Glutamatergic neuron (in vitro differentiated cells): ENCODE results near the gene ELL2. TPM values are rescaled to one million over a fixed set of nuclear protein-coding genes. Genes with fewer than 3 reads are reported as not detected.

Source experiments
- DNase-seq: peaks from one replicate; pipeline ENCODE4 v3.0.0; 2022
- H3K27ac Mint-ChIP-seq: one replicate; pipeline ENCODE4 v1.8.0; 2020; ENCODE audit warnings: mild to moderate bottlenecking, mixed read lengths, inconsistent platforms; ENCODE audit not compliant: unreplicated experiment
- H3K27me3 Mint-ChIP-seq: one replicate; pipeline ENCODE4 v1.8.0; 2020; ENCODE audit warnings: mild to moderate bottlenecking, moderate library complexity, mixed read lengths, inconsistent platforms; ENCODE audit not compliant: unreplicated experiment
- H3K36me3 Mint-ChIP-seq: one replicate; pipeline ENCODE4 v1.8.0; 2020; ENCODE audit warnings: mild to moderate bottlenecking, mixed read lengths, inconsistent platforms; ENCODE audit not compliant: unreplicated experiment
- H3K4me1 Mint-ChIP-seq: one replicate; pipeline ENCODE4 v1.8.0; 2020; ENCODE audit warnings: mild to moderate bottlenecking, low read depth, mixed read lengths, inconsistent platforms; ENCODE audit not compliant: unreplicated experiment
- H3K4me3 Mint-ChIP-seq: one replicate; pipeline ENCODE4 v1.8.0; 2020; ENCODE audit warnings: mild to moderate bottlenecking, mixed read lengths, inconsistent platforms; ENCODE audit not compliant: unreplicated experiment
- H3K9me3 Mint-ChIP-seq: one replicate; pipeline ENCODE4 v1.8.0; 2020; ENCODE audit warnings: mild to moderate bottlenecking, moderate library complexity, mixed read lengths, inconsistent platforms; ENCODE audit not compliant: unreplicated experiment
- total RNA-seq: library from RNA; stranded (reverse); fragmentation: NEBNext Ultra II Directional; extraction: Animal tissue kit (Norgen Biotek cat#: 25700); gene quantifications from one replicate; pipeline ENCODE4 v1.2.1, GENCODE V29; 2021; ENCODE audit not compliant: unreplicated experiment
- TF ChIP-seq, protein P1 (sequence below): fragments of 200-600 bp; sonication (generic); IDR thresholded peaks from one replicate; pipeline ENCODE4 v1.5.0; 2021; ENCODE audit not compliant: partially characterized antibody, unreplicated experiment

The ELL2 gene
- total RNA-seq, 1 donor from 2014 or later = 97.0 TPM

DNA sequence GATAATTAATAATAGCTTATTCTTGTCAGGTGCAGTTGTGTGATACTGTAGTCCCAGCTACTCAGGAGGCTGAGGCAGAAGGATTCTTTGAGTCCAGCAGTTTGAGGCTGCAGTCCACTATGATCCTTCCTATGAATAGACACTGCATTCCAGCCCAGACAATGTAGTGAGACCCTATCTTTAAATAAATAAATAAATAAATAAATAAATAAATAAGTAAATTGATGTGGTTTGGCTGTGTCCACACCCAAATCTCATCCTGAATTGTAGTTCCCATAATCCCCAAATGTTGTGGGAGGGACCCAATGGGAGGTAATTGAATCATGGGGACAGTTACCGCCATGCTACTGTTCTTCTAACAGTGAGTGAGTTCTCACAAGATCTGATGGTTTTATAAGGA, 5.6 kb upstream of the ELL2 start:
- Mint-ChIP-seq H3K9me3 (peaks cover 7% of the 10 kb centered on the region), H3K27ac (no peak overlapping the region), H3K27me3 (peaks cover 3% of the 10 kb centered on the region), H3K4me3 (no peak overlapping the region), H3K36me3 (no peaks in the 10 kb centered on the region), H3K4me1 (peaks cover 5% of the 10 kb centered on the region)
- TF ChIP-seq, protein P1, sequence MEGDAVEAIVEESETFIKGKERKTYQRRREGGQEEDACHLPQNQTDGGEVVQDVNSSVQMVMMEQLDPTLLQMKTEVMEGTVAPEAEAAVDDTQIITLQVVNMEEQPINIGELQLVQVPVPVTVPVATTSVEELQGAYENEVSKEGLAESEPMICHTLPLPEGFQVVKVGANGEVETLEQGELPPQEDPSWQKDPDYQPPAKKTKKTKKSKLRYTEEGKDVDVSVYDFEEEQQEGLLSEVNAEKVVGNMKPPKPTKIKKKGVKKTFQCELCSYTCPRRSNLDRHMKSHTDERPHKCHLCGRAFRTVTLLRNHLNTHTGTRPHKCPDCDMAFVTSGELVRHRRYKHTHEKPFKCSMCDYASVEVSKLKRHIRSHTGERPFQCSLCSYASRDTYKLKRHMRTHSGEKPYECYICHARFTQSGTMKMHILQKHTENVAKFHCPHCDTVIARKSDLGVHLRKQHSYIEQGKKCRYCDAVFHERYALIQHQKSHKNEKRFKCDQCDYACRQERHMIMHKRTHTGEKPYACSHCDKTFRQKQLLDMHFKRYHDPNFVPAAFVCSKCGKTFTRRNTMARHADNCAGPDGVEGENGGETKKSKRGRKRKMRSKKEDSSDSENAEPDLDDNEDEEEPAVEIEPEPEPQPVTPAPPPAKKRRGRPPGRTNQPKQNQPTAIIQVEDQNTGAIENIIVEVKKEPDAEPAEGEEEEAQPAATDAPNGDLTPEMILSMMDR = no peak
- no peak for DNase-seq

DNA sequence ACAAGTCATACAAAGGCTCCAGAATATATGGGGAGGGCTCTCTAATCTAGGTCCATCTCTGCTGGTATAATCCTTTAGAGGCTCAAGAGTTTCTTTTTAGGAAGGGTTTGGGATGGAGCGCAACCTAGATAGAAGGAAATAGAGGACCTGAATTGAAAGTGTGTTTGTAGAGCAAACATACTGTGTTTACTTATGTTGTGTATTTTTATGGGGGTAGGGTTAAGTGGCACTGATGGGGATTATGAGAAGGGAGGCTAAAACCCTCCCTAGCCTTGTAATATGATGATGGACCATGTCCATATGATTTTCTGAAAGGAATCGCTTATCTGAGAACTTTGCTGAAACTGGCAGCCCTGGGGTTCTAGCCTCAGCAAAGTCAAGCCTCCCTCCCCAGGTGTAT, 4.4 kb upstream of the ELL2 start:
- peaks cover 8% of the 10 kb centered on the region for H3K27me3 Mint-ChIP-seq
- peaks cover 8% of the 10 kb centered on the region for H3K4me1 Mint-ChIP-seq
- no peak overlapping the region for H3K27ac Mint-ChIP-seq
- no peak for DNase-seq
- TF ChIP-seq, protein P1 = no peak
- H3K9me3 Mint-ChIP-seq = peaks cover 13% of the 10 kb centered on the region
- no peak overlapping the region for H3K4me3 Mint-ChIP-seq
- no peaks in the 10 kb centered on the region for H3K36me3 Mint-ChIP-seq

DNA sequence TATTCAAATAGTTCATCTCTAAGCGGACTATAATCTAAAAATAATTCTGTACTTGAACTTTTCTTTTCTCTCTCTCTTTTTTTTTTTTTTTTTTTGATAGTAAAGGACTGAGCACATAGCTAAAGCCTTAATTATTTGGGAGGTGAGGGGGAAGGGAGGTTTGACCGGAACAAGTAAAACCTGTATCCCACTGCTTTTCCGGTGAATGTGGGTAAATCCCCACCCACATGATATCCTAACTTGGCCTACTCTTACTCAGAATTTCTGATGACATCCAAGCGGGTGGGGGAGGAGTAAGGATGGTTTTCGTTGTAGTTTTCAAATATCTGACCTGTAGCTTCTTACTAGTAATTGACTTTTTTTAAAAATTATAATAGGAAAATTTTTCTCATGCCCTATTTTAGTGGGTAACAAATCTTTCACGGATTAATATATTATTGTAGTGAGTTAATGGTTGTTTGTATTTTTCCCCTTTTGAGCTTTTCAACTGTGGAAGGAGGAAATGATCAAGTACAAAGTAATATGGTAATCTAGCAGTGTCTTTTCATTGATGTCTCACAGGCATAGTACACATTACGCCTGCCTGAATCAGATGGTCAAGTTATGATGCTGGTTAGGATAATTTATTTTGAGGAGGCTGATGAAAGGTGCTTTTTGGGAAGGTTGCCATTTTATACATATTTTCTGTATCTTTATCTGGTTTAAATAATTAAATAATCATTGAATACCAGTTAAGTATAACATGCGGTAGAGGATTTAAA, 2.2 kb upstream of the ELL2 start:
- TF ChIP-seq, protein P1 = no peak
- Mint-ChIP-seq H3K4me3 (no peak overlapping the region), H3K4me1 (peaks cover 13% of the 10 kb centered on the region), H3K36me3 (no peaks in the 10 kb centered on the region), H3K27me3 (peaks cover 19% of the 10 kb centered on the region), H3K9me3 (peaks cover 24% of the 10 kb centered on the region), H3K27ac (no peak overlapping the region)
- DNase-seq = no peak

- Mint-ChIP-seq H3K4me1 (peaks cover 18% of the 10 kb centered on the region), H3K36me3 (no peaks in the 10 kb centered on the region), H3K9me3 (peaks cover 24% of the 10 kb centered on the region), H3K27me3 (peaks cover 19% of the 10 kb centered on the region), H3K27ac (peak overlapping the region; percentile 74), H3K4me3 (peak overlapping the region; percentile 91)
- no peak for DNase-seq
- TF ChIP-seq, protein P1 = no peak
Observed at GRCh38 chr5:95962785-95963184, 1.1 kb upstream of the ELL2 start.

GRCh38 chr5:95962475-95962773, 773 bp upstream of the ELL2 start:
- Mint-ChIP-seq H3K36me3 (no peaks in the 10 kb centered on the region), H3K27me3 (peaks cover 19% of the 10 kb centered on the region), H3K4me3 (peak overlapping the region; percentile 91), H3K9me3 (peaks cover 24% of the 10 kb centered on the region), H3K27ac (peak overlapping the region; percentile 74), H3K4me1 (peaks cover 18% of the 10 kb centered on the region)
- DNase-seq = no peak
- TF ChIP-seq, protein P1 = no peak
